CD4-positive, alpha-beta T cell treated with Interleukin-6 at 100 ng/mL for 8 hours (primary cell): ENCODE data around the gene GUCY1A2.

Experiments
- DNase-seq: peaks from one replicate; pipeline ENCODE4 v3.0.0-alpha.2; 2020; ENCODE audit warnings: mixed read lengths, low spot score

The GUCY1A2 gene

GRCh38 chr11:106733635-106734034, 284.6 kb downstream of the GUCY1A2 start:
- no peak for DNase-seq

GRCh38 chr11:106728859-106729258, 289.4 kb downstream of the GUCY1A2 start:
- DNase-seq: no peak

- no peak for DNase-seq
Observed at GRCh38 chr11:106728379-106728778, 289.9 kb downstream of the GUCY1A2 start.

- no peak for DNase-seq
Observed at GRCh38 chr11:106727256-106727655, 291.0 kb downstream of the GUCY1A2 start.

- no peak for DNase-seq
Observed at GRCh38 chr11:106724293-106724892, 293.9 kb downstream of the GUCY1A2 start.

GRCh38 chr11:106723071-106723470, 295.2 kb downstream of the GUCY1A2 start:
- DNase-seq: no peak

GRCh38 chr11:106717222-106717621, 301.1 kb downstream of the GUCY1A2 start:
- no peak for DNase-seq

GRCh38 chr11:106714199-106714598, 304.1 kb downstream of the GUCY1A2 start:
- no peak for DNase-seq

- DNase-seq: no peak
Observed at GRCh38 chr11:106708348-106708747, 309.9 kb downstream of the GUCY1A2 start.

GRCh38 chr11:106706355-106706754, 311.9 kb downstream of the GUCY1A2 start:
- DNase-seq: no peak

- no peak for DNase-seq
Observed at GRCh38 chr11:106702805-106703204, 315.5 kb downstream of the GUCY1A2 start.

- no peak for DNase-seq
Observed at GRCh38 chr11:106697058-106697457, 321.2 kb downstream of the GUCY1A2 start.

GRCh38 chr11:106695506-106695905, 322.8 kb downstream of the GUCY1A2 start:
- no peak for DNase-seq

- DNase-seq: no peak
Observed at GRCh38 chr11:106694501-106694900, 323.8 kb downstream of the GUCY1A2 start.

- DNase-seq: no peak
Observed at GRCh38 chr11:106691807-106692365, 326.4 kb downstream of the GUCY1A2 start.

GRCh38 chr11:106690923-106691322, 327.4 kb downstream of the GUCY1A2 start:
- DNase-seq: no peak

- no peak for DNase-seq
Observed at GRCh38 chr11:106684944-106685343, 333.3 kb downstream of the GUCY1A2 start.

GRCh38 chr11:106683435-106683834, 334.8 kb downstream of the GUCY1A2 start:
- DNase-seq: no peak

- DNase-seq: no peak
Observed at GRCh38 chr11:106681435-106681834, 336.8 kb downstream of the GUCY1A2 start.

GRCh38 chr11:106679581-106679980, 338.7 kb downstream of the GUCY1A2 start:
- DNase-seq: no peak

GRCh38 chr11:106679181-106679580, 339.1 kb downstream of the GUCY1A2 start:
- DNase-seq: no peak

- DNase-seq: no peak
Observed at GRCh38 chr11:106670069-106670468, 348.2 kb downstream of the GUCY1A2 start.

GRCh38 chr11:106668147-106668546, 350.1 kb downstream of the GUCY1A2 start:
- no peak for DNase-seq

GRCh38 chr11:106656646-106657045, 361.6 kb downstream of the GUCY1A2 start:
- DNase-seq: no peak
